ENCODE data around the gene RGS13.

GRCh38 chr1:192635939-192636338 lies at the start of gene RGS13:
- TF ChIP-seq CTCF (conservative IDR thresholded peaks at IDR 0.05; ENCODE audit: low read length) (no peak), EZH2phosphoT487 (IDR thresholded peaks at IDR 0.05; ENCODE audit: borderline replicate concordance) (no peak)
